GOT3 (cell line): ENCODE results near the gene CFAP251.
"Not testable (repeated sequence)": the region's sequence is repeated elsewhere in the genome, so short reads cannot be mapped to it uniquely, and the experiment has no call there.

Experiments used
- DNase-seq: peaks from one replicate; lab custom pipeline; 2025; ENCODE audit warnings: mixed read lengths; lab: John Stamatoyannopoulos, UW

The CFAP251 gene

GRCh38 chr12:122029620-122030423 is 111.4 kb downstream of the CFAP251 start:
- DNase-seq, result no peak

- DNase-seq, result no peak
These were observed 112.1 kb downstream of the CFAP251 start for GRCh38 chr12:122030424-122031035.

- DNase-seq, result no peak
These were observed 113.2 kb downstream of the CFAP251 start for GRCh38 chr12:122031342-122032216.

GRCh38 chr12:122032580-122032979 is 114.2 kb downstream of the CFAP251 start:
- DNase-seq, result no peak

GRCh38 chr12:122035292-122035691 is 116.9 kb downstream of the CFAP251 start:
- DNase-seq, result no peak

GRCh38 chr12:122036153-122036552 is 117.8 kb downstream of the CFAP251 start:
- DNase-seq, result no peak

GRCh38 chr12:122040579-122041386 is 122.4 kb downstream of the CFAP251 start:
- no peak for DNase-seq

GRCh38 chr12:122041458-122041857 is 123.1 kb downstream of the CFAP251 start:
- DNase-seq, result not testable (repeated sequence)

- DNase-seq, result no peak
These were observed 124.5 kb downstream of the CFAP251 start for GRCh38 chr12:122042910-122043309.

GRCh38 chr12:122043476-122043875 is 125.1 kb downstream of the CFAP251 start:
- DNase-seq, result no peak

GRCh38 chr12:122045262-122045661 is 126.9 kb downstream of the CFAP251 start:
- DNase-seq, result no peak

GRCh38 chr12:122046145-122046544 is 127.8 kb downstream of the CFAP251 start:
- no peak for DNase-seq

- no peak for DNase-seq
These were observed 129.8 kb downstream of the CFAP251 start for GRCh38 chr12:122048151-122048550.

- no peak for DNase-seq
These were observed 131.4 kb downstream of the CFAP251 start for GRCh38 chr12:122049827-122050226.

- no peak for DNase-seq
These were observed 132.3 kb downstream of the CFAP251 start for GRCh38 chr12:122050706-122051105.

GRCh38 chr12:122051231-122051876 is 133.0 kb downstream of the CFAP251 start:
- DNase-seq, result no peak

GRCh38 chr12:122052285-122052684 is 133.9 kb downstream of the CFAP251 start:
- DNase-seq, result no peak
